Non-pigmented ciliary epithelial cell (primary cell): ENCODE measurements around the gene HBQ1.
"Not testable (repeated sequence)": the region's sequence is repeated elsewhere in the genome, so short reads cannot be mapped to it uniquely, and the experiment has no call there.

Source experiments
- DNase-seq: peaks from one replicate; pipeline ENCODE4 v3.0.0-alpha.2; 2010; ENCODE audit warnings: low read depth

HBQ1 gene

DNA sequence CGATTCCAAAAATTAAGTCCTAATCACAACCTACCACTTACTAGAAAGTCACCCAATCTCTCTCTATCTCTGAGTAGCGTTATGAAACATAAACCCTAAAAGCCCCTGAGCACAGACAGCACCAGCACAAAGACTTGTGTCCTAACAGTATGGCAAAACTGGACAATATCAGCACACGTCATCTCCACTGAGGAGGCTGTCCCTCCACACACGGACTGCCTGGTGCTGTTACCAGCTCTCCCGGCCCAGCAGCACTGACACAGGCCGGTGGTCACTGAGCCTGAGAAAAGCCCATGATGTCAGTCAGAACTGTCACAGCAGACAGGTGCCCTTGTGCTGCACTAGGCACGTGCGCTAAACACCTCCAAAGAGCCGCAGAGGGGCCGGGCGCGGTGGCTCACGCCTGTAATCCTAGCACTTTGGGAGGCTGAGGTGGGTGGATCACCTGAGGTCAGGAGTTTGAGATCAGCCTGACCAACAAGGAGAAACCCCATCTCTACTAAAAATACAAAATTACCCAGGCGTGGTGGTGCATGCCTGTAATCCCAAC lies 31.4 kb downstream of the HBQ1 start:
- DNase-seq, result not testable (repeated sequence)

DNA sequence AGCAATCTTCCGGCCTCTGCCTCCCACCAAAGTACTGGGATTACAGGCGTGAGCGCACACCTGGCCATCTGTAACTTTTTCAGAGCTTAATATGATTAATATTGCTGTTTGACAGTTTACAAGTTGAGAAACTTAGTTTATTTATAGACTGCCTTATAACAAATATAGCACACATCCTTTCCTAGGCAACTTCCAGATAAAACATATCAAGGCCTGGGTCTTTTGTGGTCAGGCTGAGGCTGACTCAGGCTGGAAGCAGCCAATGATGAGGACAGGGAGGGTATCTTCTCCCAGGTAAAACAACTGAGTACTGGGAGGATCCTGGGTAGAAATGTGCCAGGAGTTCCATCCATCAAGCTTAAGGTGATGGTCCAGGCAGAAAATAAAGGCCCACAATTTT lies 32.7 kb downstream of the HBQ1 start:
- no peak for DNase-seq

DNA sequence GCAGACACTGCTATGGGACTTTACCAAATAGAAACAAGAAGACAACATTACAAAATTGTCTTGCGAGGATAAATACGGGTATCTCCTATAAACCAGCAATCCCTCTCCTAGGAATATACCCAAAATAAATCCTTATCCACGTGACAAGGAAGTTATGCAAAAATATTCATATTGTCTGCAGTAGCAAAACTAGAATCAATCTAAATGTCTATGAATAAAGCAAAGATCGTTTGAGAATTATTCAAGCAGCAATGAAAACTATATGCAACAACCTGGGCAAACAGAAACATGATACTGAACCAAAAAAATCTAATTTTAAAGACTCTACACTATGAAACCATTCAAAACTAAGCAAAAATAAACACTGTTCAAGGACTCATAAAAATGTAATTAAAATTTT lies 39.8 kb downstream of the HBQ1 start:
- DNase-seq, result no peak

DNA sequence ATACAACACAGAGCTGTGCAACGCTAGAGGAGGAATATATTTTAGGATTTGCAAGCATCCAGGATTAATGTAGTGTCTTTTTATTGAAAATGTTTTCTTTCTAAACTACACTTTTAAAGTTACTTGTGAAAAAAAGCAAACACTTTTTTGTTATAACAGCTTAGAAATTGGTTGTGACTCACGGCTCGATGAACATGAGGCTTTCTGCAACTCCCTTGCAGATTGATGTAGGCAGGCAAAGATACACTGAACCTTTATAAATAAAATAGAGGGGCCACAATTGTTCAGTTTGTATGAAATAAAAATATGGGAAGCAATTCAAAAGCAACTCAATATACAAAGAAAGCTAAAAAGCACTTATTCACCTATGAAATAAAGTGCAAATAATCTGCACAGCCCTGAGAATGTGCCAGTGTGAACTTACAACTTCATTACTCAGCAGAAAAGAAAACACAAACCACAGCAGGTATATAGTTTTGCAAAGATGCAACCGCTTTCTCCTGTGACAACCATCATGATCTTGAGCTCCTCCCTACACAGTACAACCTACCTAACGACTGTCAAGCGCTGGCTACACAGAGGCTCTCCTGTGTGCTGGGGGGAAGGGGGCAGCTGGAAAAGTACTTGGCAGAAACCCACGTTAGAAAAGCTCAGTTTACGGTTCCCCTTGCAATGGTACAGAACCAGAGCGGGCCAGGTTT lies 48.0 kb downstream of the HBQ1 start:
- DNase-seq, result no peak

GRCh38 chr16:228852-229730 lies 48.8 kb downstream of the HBQ1 start, which contains the start of gene LUC7L:
Gene LUC7L, minus strand, starts transcription at chr16:229449. Its CDS starts 110 bp downstream, at chr16:229339.
- no peak for DNase-seq

DNA sequence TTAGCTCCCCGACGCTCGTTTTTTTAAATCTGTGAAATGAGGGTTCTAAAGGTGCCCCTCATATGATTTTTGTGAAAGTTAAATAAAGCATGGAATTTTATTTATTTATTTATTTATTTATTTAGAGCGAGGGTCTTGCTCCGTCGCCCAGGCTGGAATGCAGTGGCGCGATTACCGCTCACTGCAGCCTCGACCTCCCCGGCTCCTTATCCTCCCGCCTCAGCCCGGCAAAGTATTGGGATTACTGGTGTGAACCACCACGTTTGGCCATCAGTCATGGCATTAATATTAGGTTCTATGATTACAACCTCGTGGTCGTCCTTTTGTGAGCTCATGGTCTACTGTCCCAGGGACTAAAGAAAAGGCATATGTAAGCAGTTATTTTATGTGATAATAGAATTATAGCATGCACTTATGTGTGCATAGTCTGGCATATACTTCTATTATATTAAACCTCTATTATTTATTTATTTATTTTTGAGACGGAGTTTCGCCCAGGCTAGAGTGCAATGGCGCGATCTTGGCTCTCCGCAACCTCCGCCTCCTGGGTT lies 49.5 kb downstream of the HBQ1 start:
- DNase-seq, result no peak

DNA sequence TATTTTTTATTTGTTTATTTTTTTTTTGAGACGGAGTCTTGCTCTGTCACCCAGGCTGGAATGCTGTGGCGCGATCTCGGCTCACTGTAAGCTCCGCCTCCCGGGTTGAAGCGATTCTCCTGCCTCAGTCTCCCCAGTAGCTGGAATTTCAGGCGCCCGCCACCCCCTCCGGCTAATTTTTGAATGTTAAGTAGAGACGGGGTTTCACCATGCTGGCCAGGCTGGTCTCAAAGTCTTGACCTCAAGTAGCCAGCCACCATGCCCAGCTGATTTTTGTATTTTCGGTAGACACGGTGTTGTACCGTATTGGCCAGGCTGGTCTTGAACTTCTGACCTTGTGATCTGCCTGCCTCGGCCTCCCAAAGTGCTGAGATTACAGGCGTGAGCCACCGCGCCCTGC lies 50.1 kb downstream of the HBQ1 start:
- DNase-seq, result not testable (repeated sequence)
